Type B pancreatic cell (in vitro differentiated cells): ENCODE results near the gene MADD. TPM values are rescaled to one million over a fixed set of nuclear protein-coding genes. Genes with fewer than 3 reads are reported as not detected.
"Not testable (repeated sequence)": the region's sequence is repeated elsewhere in the genome, so short reads cannot be mapped to it uniquely, and the experiment has no call there.

Source experiments
- DNase-seq: peaks from one replicate; pipeline ENCODE4 v3.0.0; 2021; ENCODE audit warnings: mixed read lengths; ENCODE audit not compliant: unreplicated experiment; ENCODE audit errors: extremely low spot score
- H3K27ac Mint-ChIP-seq: 2 replicates; pipeline ENCODE4 v1.8.0; 2021; ENCODE audit warnings: mild to moderate bottlenecking, mixed read lengths
- H3K27me3 Mint-ChIP-seq: 2 replicates; pipeline ENCODE4 v1.8.0; 2021; ENCODE audit warnings: mixed read lengths
- H3K36me3 Mint-ChIP-seq: 2 replicates; pipeline ENCODE4 v1.8.0; 2021; ENCODE audit warnings: mixed read lengths
- H3K4me1 Mint-ChIP-seq: one replicate; pipeline ENCODE4 v1.8.0; 2021; ENCODE audit warnings: mixed read lengths; ENCODE audit not compliant: unreplicated experiment
- H3K4me3 Mint-ChIP-seq: 2 replicates; pipeline ENCODE4 v1.8.0; 2021; ENCODE audit warnings: mild to moderate bottlenecking, mixed read lengths
- H3K9me3 Mint-ChIP-seq: 2 replicates; pipeline ENCODE4 v1.8.0; 2021; ENCODE audit warnings: mixed read lengths
- total RNA-seq: library from RNA; stranded (reverse); gene quantifications from 2 replicates; pipeline ENCODE4 v1.2.1, GENCODE V29; 2021; ENCODE audit warnings: low replicate concordance
- TF ChIP-seq, protein P1 (sequence below): fragments of 200-600 bp; sonication (generic); conservative IDR thresholded peaks from 2 replicates; pipeline ENCODE4 v1.5.0; 2021; ENCODE audit warnings: antibody characterized with exemption, mild to moderate bottlenecking

Gene MADD
- total RNA-seq, 1 donor from 2014 or later, result 47.7 TPM

DNA sequence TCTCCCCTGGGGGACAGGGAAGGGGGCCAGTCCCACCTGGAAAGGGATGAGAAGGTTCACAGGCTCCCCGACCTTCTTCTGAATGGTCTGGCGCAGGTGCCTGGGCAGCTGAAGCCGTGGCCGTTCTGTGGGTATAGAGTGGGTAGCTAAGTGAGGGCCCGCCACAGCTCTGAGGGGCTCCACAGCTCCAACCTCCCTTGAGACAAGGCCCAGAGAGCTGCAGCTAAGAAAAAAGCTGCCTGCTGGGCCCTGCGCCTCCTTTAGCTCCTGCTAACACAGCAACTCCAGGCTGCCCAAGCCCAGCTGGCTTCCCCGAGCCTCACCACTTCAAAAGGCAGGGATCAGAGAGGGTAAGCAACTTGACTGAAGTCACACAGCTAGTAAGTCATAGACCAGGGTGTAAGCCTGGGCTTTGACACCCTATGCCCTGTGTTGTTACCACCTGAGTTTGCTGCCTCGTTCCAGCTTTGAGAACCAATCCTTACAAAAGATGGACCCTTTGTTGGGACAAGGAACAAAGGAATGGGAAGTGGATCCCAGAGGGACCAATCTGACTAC lies 64.0 kb downstream of the MADD start:
- TF ChIP-seq, protein P1, sequence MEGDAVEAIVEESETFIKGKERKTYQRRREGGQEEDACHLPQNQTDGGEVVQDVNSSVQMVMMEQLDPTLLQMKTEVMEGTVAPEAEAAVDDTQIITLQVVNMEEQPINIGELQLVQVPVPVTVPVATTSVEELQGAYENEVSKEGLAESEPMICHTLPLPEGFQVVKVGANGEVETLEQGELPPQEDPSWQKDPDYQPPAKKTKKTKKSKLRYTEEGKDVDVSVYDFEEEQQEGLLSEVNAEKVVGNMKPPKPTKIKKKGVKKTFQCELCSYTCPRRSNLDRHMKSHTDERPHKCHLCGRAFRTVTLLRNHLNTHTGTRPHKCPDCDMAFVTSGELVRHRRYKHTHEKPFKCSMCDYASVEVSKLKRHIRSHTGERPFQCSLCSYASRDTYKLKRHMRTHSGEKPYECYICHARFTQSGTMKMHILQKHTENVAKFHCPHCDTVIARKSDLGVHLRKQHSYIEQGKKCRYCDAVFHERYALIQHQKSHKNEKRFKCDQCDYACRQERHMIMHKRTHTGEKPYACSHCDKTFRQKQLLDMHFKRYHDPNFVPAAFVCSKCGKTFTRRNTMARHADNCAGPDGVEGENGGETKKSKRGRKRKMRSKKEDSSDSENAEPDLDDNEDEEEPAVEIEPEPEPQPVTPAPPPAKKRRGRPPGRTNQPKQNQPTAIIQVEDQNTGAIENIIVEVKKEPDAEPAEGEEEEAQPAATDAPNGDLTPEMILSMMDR, result no peak
- no peak overlapping the region for H3K4me3 Mint-ChIP-seq
- no peaks in the 10 kb centered on the region for H3K36me3 Mint-ChIP-seq
- H3K27ac Mint-ChIP-seq, result no peak overlapping the region
- no peaks in the 10 kb centered on the region for H3K9me3 Mint-ChIP-seq
- H3K27me3 Mint-ChIP-seq, result no peaks in the 10 kb centered on the region
- no peak for DNase-seq
- H3K4me1 Mint-ChIP-seq, result peaks cover 4% of the 10 kb centered on the region

DNA sequence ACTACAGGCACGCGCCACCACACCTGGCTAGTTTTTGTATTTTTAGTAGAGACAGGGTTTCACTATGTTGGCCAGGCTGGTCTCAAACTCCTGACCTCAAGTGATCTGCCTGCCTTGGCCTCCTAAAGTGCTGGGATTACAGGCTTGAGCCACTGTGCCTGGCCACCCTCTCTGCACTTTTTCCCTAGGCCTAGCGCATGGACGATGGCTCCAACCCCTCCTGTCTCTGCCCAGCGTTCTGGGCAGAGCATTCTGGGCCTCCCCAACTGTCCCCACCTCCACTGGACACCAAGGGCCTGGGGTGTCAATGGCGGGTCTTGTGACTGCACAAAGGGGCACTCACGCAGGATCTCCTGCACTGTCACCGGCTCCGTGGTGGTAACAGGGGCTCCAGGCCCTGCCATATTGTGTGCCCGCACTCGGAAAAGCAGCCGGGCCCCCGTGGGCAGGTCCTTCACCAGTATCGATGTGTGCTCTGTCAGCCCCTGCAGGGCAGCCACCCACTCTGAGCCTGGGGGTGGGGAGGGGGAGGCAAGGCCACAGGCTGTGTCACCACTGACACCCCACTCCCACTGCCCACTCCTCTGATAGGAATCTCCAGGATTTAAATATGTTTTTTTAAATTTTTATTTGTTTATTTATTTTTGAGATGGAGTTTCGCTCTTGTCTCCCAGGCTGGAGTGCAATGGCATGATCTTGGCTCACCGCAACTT lies 64.9 kb downstream of the MADD start:
- not testable (repeated sequence) for H3K36me3 Mint-ChIP-seq, H3K4me3 Mint-ChIP-seq, H3K9me3 Mint-ChIP-seq, DNase-seq, H3K27ac Mint-ChIP-seq, H3K27me3 Mint-ChIP-seq, H3K4me1 Mint-ChIP-seq

DNA sequence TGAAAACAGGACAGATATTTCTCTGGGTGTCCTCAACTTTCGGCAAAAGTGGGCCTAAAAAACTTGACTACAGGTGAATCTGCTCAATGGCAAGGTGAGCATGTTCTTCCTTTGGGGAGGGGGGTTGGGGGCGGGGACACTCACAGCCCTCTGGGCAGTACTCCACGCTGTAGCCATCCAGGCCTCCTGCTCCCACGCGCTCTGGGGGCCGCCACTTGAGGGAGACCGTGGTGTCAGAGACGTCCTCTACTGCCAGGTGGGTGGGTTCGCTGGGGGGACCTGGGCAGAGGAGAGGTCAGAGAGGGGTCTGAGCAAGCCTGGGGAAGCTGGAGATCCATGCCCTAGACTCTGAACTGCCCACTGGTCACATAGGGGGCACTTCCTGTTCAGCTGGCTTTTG lies 65.8 kb downstream of the MADD start:
- no peaks in the 10 kb centered on the region for H3K9me3 Mint-ChIP-seq
- H3K4me3 Mint-ChIP-seq, result no peak overlapping the region
- DNase-seq, result no peak
- TF ChIP-seq, protein P1, result no peak
- H3K27me3 Mint-ChIP-seq, result no peaks in the 10 kb centered on the region
- no peaks in the 10 kb centered on the region for H3K36me3 Mint-ChIP-seq
- peaks cover 4% of the 10 kb centered on the region for H3K4me1 Mint-ChIP-seq
- H3K27ac Mint-ChIP-seq, result no peak overlapping the region

DNA sequence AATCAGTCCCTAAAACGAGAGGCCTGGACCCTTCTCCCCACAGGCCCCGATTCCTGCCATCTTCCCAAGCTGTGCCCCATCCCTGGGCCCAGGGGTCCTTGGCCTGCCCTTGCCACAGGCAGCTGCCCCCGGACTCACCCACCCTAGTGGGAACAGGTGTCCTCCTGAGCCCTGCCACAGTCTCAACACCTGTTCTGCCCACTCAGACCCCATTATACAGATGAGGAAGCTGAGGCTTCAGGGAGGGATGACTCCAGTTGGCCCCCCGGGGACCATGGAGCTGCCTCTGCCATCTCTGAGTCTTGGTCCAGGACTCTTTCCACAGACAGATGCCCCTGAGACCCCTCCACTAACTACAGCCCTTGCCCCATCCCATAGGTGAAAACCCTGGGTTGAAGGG lies 66.7 kb downstream of the MADD start:
- no peak overlapping the region for H3K27ac Mint-ChIP-seq
- TF ChIP-seq, protein P1, result no peak
- H3K4me3 Mint-ChIP-seq, result no peak overlapping the region
- H3K27me3 Mint-ChIP-seq, result no peaks in the 10 kb centered on the region
- peaks cover 7% of the 10 kb centered on the region for H3K4me1 Mint-ChIP-seq
- no peaks in the 10 kb centered on the region for H3K9me3 Mint-ChIP-seq
- no peaks in the 10 kb centered on the region for H3K36me3 Mint-ChIP-seq
- DNase-seq, result no peak

DNA sequence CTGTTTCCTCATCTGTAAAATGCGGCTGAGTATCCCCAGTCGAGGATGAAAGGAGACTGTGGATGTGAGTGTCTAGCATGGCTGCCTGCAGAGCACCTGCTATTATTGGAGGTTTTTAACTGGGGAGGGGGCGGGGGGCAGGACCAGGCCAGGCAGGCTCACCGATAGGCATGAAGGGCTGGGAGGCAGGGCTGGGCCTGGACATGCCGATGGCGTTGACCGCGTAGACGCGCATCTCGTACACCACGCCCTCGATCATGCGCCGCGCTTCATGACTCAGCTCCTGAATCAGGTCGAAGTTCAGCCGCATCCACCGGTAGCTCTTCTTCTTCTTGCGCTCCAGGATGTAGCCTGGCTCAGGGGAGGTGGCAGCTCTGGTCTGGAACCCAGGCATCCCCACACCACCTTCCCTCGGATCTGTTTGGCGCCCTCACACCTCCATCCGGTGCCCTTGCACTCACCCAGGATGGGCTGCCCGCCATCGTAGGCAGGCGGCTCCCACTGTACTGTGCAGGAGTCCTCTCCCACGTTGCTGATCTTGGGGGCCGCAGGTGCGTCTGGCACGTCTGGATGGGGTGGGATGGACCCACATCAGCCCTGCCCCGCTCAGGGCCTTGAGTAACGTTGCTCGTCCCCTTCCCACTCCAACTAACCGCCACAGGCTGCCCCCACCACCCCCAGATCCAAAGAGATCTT lies 67.4 kb downstream of the MADD start:
- no peaks in the 10 kb centered on the region for H3K9me3 Mint-ChIP-seq
- H3K27me3 Mint-ChIP-seq, result no peaks in the 10 kb centered on the region
- TF ChIP-seq, protein P1, result no peak
- H3K36me3 Mint-ChIP-seq, result no peaks in the 10 kb centered on the region
- no peak for DNase-seq
- peaks cover 7% of the 10 kb centered on the region for H3K4me1 Mint-ChIP-seq
- no peak overlapping the region for H3K4me3 Mint-ChIP-seq
- H3K27ac Mint-ChIP-seq, result no peak overlapping the region
